ENCODE results near the gene CYSTM1. TPM values are rescaled to one million over a fixed set of nuclear protein-coding genes. Genes with fewer than 3 reads are reported as not detected.

Gene CYSTM1
- total and polyA plus RNA-seq, 2 of the 8 experiments (the other 6 are each of a cell fraction or from before 2014, with no cell fraction given): 25.0 to 47.8 TPM

- TF ChIP-seq CHD7 (IDR thresholded peaks at IDR 0.05; ENCODE audit: insufficient replicate concordance, low read length): no peak
- TF ChIP-seq CTBP2 (IDR thresholded peaks at IDR 0.05; ENCODE audit: borderline replicate concordance, insufficient read depth, insufficient read length, low read length): no peak
- TF ChIP-seq MAX (IDR thresholded peaks at IDR 0.05): no peak
- TF ChIP-seq SP4 (IDR thresholded peaks at IDR 0.05; ENCODE audit: low read length): no peak
- no peak for TF ChIP-seq JUND (IDR thresholded peaks at IDR 0.05; ENCODE audit: low read length)
- no peak for TF ChIP-seq YY1 (IDR thresholded peaks at IDR 0.05; ENCODE audit: low read depth, low read length)
- TF ChIP-seq GABPA (IDR thresholded peaks at IDR 0.05; ENCODE audit: borderline replicate concordance, insufficient read depth, low read length): no peak
- TF ChIP-seq KDM4A (IDR thresholded peaks at IDR 0.05; ENCODE audit: low read depth, low read length, severe bottlenecking): no peak
- TF ChIP-seq ATF2 (IDR thresholded peaks at IDR 0.05; ENCODE audit: low read length): no peak
- no peak for TF ChIP-seq SP1 (IDR thresholded peaks at IDR 0.05; ENCODE audit: low read depth, low read length)
Measured at GRCh38 chr5:140238756-140239155, 63.8 kb downstream of the CYSTM1 start (continued).

Data from H1 (cell line).